HUES6 (cell line): ENCODE data around the gene CBL.

Experiments used
- H3K27ac ChIP-seq: 2 replicates; pipeline ENCODE4 v1.7.0; 2013; ENCODE audit warnings: low read depth, mild to moderate bottlenecking, low read length, inconsistent platforms
- H3K27me3 ChIP-seq: 2 replicates; pipeline ENCODE4 v1.6.1; 2013; ENCODE audit warnings: low read length; ENCODE audit not compliant: control insufficient read depth, insufficient read depth
- H3K36me3 ChIP-seq: 2 replicates; pipeline ENCODE4 v1.6.1; 2013; ENCODE audit warnings: low read length; ENCODE audit not compliant: control insufficient read depth, insufficient read depth
- H3K4me1 ChIP-seq: 2 replicates; pipeline ENCODE4 v1.6.1; 2013; ENCODE audit warnings: low read length; ENCODE audit not compliant: control insufficient read depth, insufficient read depth
- H3K4me3 ChIP-seq: 2 replicates; pipeline ENCODE4 v1.5.1; 2013; ENCODE audit warnings: low read depth, low read length
- H3K9ac ChIP-seq: one replicate; pipeline ENCODE4 v1.6.1; 2013; ENCODE audit warnings: mild to moderate bottlenecking, low read length
- H3K9me3 ChIP-seq: 2 replicates; pipeline ENCODE4 v1.6.1; 2013; ENCODE audit warnings: low read depth, low read length; ENCODE audit not compliant: control insufficient read depth, insufficient read depth

The CBL gene

GRCh38 chr11:119342362-119343130, 136.4 kb downstream of the CBL start:
- no peaks in the 10 kb centered on the region for H3K36me3 ChIP-seq
- no peak overlapping the region for H3K9ac ChIP-seq
- H3K27me3 ChIP-seq, result peaks cover 87% of the 10 kb centered on the region
- no peak overlapping the region for H3K27ac ChIP-seq
- no peak overlapping the region for H3K4me3 ChIP-seq
- peaks cover 28% of the 10 kb centered on the region for H3K4me1 ChIP-seq
- no peaks in the 10 kb centered on the region for H3K9me3 ChIP-seq

GRCh38 chr11:119343726-119344125, 137.6 kb downstream of the CBL start:
- H3K36me3 ChIP-seq, result no peaks in the 10 kb centered on the region
- H3K9me3 ChIP-seq, result no peaks in the 10 kb centered on the region
- H3K27me3 ChIP-seq, result peaks cover 90% of the 10 kb centered on the region
- H3K4me3 ChIP-seq, result no peak overlapping the region
- H3K9ac ChIP-seq, result no peak overlapping the region
- no peak overlapping the region for H3K27ac ChIP-seq
- H3K4me1 ChIP-seq, result peaks cover 18% of the 10 kb centered on the region

- Histone ChIP-seq H3K27ac (no peak overlapping the region), H3K36me3 (no peaks in the 10 kb centered on the region), H3K27me3 (peaks cover 83% of the 10 kb centered on the region), H3K9me3 (no peaks in the 10 kb centered on the region), H3K4me3 (no peak overlapping the region), H3K9ac (no peak overlapping the region), H3K4me1 (peaks cover 11% of the 10 kb centered on the region; the same call in 1 of the 2 replicates)
Observed at GRCh38 chr11:119344291-119345010, 138.3 kb downstream of the CBL start.

- H3K36me3 ChIP-seq, result no peaks in the 10 kb centered on the region
- H3K4me1 ChIP-seq, result peaks cover 8% of the 10 kb centered on the region; the same call in 1 of the 2 replicates
- no peaks in the 10 kb centered on the region for H3K9me3 ChIP-seq
- no peak overlapping the region for H3K27ac ChIP-seq
- no peak overlapping the region for H3K9ac ChIP-seq
- H3K27me3 ChIP-seq, result peaks cover 71% of the 10 kb centered on the region
- H3K4me3 ChIP-seq, result no peak overlapping the region
Observed at GRCh38 chr11:119345685-119346084, 139.5 kb downstream of the CBL start.

GRCh38 chr11:119346605-119347004, 140.5 kb downstream of the CBL start, which contains the start of gene MFRP:
Gene MFRP, minus strand, starts transcription at chr11:119346705. Its CDS starts 192 bp downstream, at chr11:119346513.
- H3K27me3 ChIP-seq, result peaks cover 61% of the 10 kb centered on the region
- no peaks in the 10 kb centered on the region for H3K36me3 ChIP-seq
- H3K4me1 ChIP-seq, result no peaks in the 10 kb centered on the region
- H3K4me3 ChIP-seq, result no peak within 1 kb of the TSS
- no peak within 1 kb of the TSS for H3K27ac ChIP-seq
- H3K9ac ChIP-seq, result no peak within 1 kb of the TSS
- H3K9me3 ChIP-seq, result no peaks in the 10 kb centered on the region

GRCh38 chr11:119347242-119347641, 141.1 kb downstream of the CBL start:
- H3K27ac ChIP-seq, result no peak overlapping the region
- no peaks in the 10 kb centered on the region for H3K36me3 ChIP-seq
- H3K9me3 ChIP-seq, result no peaks in the 10 kb centered on the region
- H3K9ac ChIP-seq, result no peak overlapping the region
- H3K27me3 ChIP-seq, result peaks cover 55% of the 10 kb centered on the region
- H3K4me1 ChIP-seq, result no peaks in the 10 kb centered on the region
- no peak overlapping the region for H3K4me3 ChIP-seq

- Histone ChIP-seq H3K9ac (no peak overlapping the region), H3K27ac (no peak overlapping the region), H3K4me3 (no peak overlapping the region), H3K27me3 (peaks cover 47% of the 10 kb centered on the region), H3K9me3 (no peaks in the 10 kb centered on the region), H3K36me3 (no peaks in the 10 kb centered on the region), H3K4me1 (peaks cover 4% of the 10 kb centered on the region; the same call in 1 of the 2 replicates)
Observed at GRCh38 chr11:119347940-119348605, 141.9 kb downstream of the CBL start.

- H3K27me3 ChIP-seq, result peaks cover 35% of the 10 kb centered on the region
- no peak overlapping the region for H3K9ac ChIP-seq
- H3K4me3 ChIP-seq, result no peak overlapping the region
- H3K27ac ChIP-seq, result no peak overlapping the region
- peaks cover 4% of the 10 kb centered on the region; the same call in 1 of the 2 replicates for H3K4me1 ChIP-seq
- H3K36me3 ChIP-seq, result no peaks in the 10 kb centered on the region
- no peaks in the 10 kb centered on the region for H3K9me3 ChIP-seq
Observed at GRCh38 chr11:119350302-119350701, 144.2 kb downstream of the CBL start.

- H3K27me3 ChIP-seq, result peaks cover 34% of the 10 kb centered on the region
- H3K9ac ChIP-seq, result no peak overlapping the region
- H3K9me3 ChIP-seq, result no peaks in the 10 kb centered on the region
- H3K4me3 ChIP-seq, result no peak overlapping the region
- peaks cover 4% of the 10 kb centered on the region; the same call in 1 of the 2 replicates for H3K4me1 ChIP-seq
- no peak overlapping the region for H3K27ac ChIP-seq
- H3K36me3 ChIP-seq, result no peaks in the 10 kb centered on the region
Observed at GRCh38 chr11:119351232-119351631, 145.1 kb downstream of the CBL start.

- Histone ChIP-seq H3K36me3 (no peaks in the 10 kb centered on the region), H3K27me3 (peaks cover 25% of the 10 kb centered on the region), H3K9ac (no peak overlapping the region), H3K9me3 (no peaks in the 10 kb centered on the region), H3K4me1 (peaks cover 4% of the 10 kb centered on the region; the same call in 1 of the 2 replicates), H3K4me3 (no peak overlapping the region), H3K27ac (no peak overlapping the region)
Observed at GRCh38 chr11:119352857-119353260, 146.7 kb downstream of the CBL start.
